A549 treated with DMSO at 1 μM for 4 hours (cell line): ENCODE data around the gene TLE3. TPM values are rescaled to one million over a fixed set of nuclear protein-coding genes. Genes with fewer than 3 reads are reported as not detected.

ENCODE experiments used
- total RNA-seq: library from RNA; stranded (reverse); fragments of 200-300 nt; extraction: Qiagen RNA extraction; gene quantifications from 5 replicates; pipeline ENCODE4 v1.2.3, GENCODE V29; 2022; ENCODE audit warnings: low read depth

TLE3 gene
- total RNA-seq: 17.0 to 23.3 TPM (median 20.5 TPM) in 5 replicates

GRCh38 chr15:70097321-70098152 lies at the start of gene TLE3:
TSS of gene TLE3 (minus strand) at chr15:70097917. CDS start at chr15:70096798, 1,119 bp downstream.

